Peyer's patch (tissue), 4 donors: ENCODE data around the gene PGAM5.

Source experiments
- POLR2A ChIP-seq, 2 donors: fragments of 450-650 bp; IDR thresholded peaks; one replicate each; pipeline ENCODE4 v1.5.1; 2017; ENCODE audit warnings: antibody characterized with exemption in 2 of 2, mild to moderate bottlenecking in 2 of 2, moderate library complexity in 2 of 2
- TF ChIP-seq, protein P1 (sequence below), 6 experiments: fragments of 450-650 bp in 4 of 6; fragments of 200-600 bp in 2 of 6; sonication (generic) in 1 of 6; IDR thresholded peaks; one replicate each; pipeline ENCODE4 v1.5.1; 2017 to 2019; ENCODE audit warnings: antibody characterized with exemption in 6 of 6, mild to moderate bottlenecking in 3 of 6, moderate library complexity in 1 of 6

DNA sequence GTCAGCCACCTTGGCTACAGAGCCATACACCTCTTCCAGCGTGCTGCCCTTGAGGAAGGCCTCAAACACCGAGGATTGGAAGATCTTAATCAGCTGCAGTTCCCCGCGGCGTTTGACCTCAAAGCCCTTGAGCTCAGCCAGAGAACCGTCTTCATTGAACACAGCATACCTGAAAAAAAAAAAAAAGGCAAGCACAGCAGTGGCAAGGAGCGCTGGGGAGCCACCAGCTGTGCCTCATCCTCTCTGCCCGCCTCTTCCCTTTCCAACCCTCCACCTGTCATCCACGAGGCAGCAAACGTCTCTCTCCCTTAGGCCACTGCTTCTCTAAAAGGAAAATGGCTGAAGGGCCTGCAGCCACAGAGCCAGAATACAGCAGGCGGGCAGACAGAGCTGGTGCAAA is 49.6 kb upstream of the PGAM5 start:
- TF ChIP-seq, protein P1, sequence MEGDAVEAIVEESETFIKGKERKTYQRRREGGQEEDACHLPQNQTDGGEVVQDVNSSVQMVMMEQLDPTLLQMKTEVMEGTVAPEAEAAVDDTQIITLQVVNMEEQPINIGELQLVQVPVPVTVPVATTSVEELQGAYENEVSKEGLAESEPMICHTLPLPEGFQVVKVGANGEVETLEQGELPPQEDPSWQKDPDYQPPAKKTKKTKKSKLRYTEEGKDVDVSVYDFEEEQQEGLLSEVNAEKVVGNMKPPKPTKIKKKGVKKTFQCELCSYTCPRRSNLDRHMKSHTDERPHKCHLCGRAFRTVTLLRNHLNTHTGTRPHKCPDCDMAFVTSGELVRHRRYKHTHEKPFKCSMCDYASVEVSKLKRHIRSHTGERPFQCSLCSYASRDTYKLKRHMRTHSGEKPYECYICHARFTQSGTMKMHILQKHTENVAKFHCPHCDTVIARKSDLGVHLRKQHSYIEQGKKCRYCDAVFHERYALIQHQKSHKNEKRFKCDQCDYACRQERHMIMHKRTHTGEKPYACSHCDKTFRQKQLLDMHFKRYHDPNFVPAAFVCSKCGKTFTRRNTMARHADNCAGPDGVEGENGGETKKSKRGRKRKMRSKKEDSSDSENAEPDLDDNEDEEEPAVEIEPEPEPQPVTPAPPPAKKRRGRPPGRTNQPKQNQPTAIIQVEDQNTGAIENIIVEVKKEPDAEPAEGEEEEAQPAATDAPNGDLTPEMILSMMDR (IDR thresholded peaks at IDR 0.05) = no peak
- TF ChIP-seq POLR2A (IDR thresholded peaks at IDR 0.05) = no peak
